Measurements from ENCODE around the gene TEF.
"Not testable (repeated sequence)": the region's sequence is repeated elsewhere in the genome, so short reads cannot be mapped to it uniquely, and the experiment has no call there.

TEF gene

DNA sequence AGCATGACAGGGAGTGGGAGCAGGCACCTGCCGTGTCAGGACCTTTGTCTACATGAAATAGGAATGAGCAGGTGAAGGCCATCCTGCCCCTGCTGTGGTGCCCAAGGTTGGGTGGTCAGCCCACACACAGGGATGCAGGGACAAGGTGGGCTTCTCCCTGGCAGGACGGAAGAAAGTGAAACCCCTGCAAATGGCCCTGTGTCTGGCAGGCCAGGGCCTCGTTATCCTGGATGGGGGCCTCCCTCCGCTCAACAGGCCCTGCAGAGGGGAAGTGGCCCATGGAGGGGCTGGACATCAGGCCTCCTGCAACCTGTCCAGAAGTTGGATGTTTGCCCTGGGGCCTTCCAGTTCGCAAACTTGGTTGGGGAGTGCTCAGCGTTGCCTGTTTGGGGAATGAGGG, 49.9 kb downstream of the TEF start:
- no peak overlapping the region for H2AFZ ChIP-seq (ENCODE audit: low read length)
- TF ChIP-seq, protein P1, sequence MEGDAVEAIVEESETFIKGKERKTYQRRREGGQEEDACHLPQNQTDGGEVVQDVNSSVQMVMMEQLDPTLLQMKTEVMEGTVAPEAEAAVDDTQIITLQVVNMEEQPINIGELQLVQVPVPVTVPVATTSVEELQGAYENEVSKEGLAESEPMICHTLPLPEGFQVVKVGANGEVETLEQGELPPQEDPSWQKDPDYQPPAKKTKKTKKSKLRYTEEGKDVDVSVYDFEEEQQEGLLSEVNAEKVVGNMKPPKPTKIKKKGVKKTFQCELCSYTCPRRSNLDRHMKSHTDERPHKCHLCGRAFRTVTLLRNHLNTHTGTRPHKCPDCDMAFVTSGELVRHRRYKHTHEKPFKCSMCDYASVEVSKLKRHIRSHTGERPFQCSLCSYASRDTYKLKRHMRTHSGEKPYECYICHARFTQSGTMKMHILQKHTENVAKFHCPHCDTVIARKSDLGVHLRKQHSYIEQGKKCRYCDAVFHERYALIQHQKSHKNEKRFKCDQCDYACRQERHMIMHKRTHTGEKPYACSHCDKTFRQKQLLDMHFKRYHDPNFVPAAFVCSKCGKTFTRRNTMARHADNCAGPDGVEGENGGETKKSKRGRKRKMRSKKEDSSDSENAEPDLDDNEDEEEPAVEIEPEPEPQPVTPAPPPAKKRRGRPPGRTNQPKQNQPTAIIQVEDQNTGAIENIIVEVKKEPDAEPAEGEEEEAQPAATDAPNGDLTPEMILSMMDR (conservative IDR thresholded peaks at IDR 0.05; ENCODE audit: low read length): no peak
- no peak for TF ChIP-seq EZH2phosphoT487 (IDR thresholded peaks at IDR 0.05; ENCODE audit: borderline replicate concordance)
- H3K27me3 ChIP-seq (ENCODE audit: insufficient read depth, low read length, poor library complexity, severe bottlenecking): no peaks in the 10 kb centered on the region
- no peak overlapping the region for H3K9ac ChIP-seq (ENCODE audit: low read depth, low read length, poor library complexity, severe bottlenecking)
- H3K9me3 ChIP-seq (ENCODE audit: insufficient read depth, low read depth, low read length): no peaks in the 10 kb centered on the region
- H3K4me2 ChIP-seq (ENCODE audit: low read depth, low read length, poor library complexity, severe bottlenecking): no peak overlapping the region
- H4K20me1 ChIP-seq (ENCODE audit: insufficient read depth, low read length, poor library complexity, severe bottlenecking): peaks cover 3% of the 10 kb centered on the region
- no peaks in the 10 kb centered on the region for H3F3A ChIP-seq (ENCODE audit: low read depth)
- H3K4me3 ChIP-seq (ENCODE audit: low read length, poor library complexity, severe bottlenecking): no peak overlapping the region
- peaks cover 14% of the 10 kb centered on the region; the same call in 1 of the 2 replicates for H3K79me2 ChIP-seq (ENCODE audit: insufficient read depth, low read length)
- H3K36me3 ChIP-seq (ENCODE audit: insufficient read depth, low read length): peaks cover 25% of the 10 kb centered on the region; the same call in 1 of the 2 replicates
- H3K4me1 ChIP-seq (ENCODE audit: insufficient read depth, low read length, poor library complexity, severe bottlenecking): no peaks in the 10 kb centered on the region
- H3K9me2 ChIP-seq (replicated peaks; ENCODE audit: low read depth, low read length): no peaks in the 10 kb centered on the region

GRCh38 chr22:41433480-41433879, 51.7 kb downstream of the TEF start:
- peaks cover 34% of the 10 kb centered on the region; the same call in 1 of the 2 replicates for H3K36me3 ChIP-seq (ENCODE audit: insufficient read depth, low read length)
- not testable (repeated sequence) for H3K4me1 ChIP-seq (ENCODE audit: insufficient read depth, low read length, poor library complexity, severe bottlenecking); H3F3A ChIP-seq (ENCODE audit: low read depth)

DNA sequence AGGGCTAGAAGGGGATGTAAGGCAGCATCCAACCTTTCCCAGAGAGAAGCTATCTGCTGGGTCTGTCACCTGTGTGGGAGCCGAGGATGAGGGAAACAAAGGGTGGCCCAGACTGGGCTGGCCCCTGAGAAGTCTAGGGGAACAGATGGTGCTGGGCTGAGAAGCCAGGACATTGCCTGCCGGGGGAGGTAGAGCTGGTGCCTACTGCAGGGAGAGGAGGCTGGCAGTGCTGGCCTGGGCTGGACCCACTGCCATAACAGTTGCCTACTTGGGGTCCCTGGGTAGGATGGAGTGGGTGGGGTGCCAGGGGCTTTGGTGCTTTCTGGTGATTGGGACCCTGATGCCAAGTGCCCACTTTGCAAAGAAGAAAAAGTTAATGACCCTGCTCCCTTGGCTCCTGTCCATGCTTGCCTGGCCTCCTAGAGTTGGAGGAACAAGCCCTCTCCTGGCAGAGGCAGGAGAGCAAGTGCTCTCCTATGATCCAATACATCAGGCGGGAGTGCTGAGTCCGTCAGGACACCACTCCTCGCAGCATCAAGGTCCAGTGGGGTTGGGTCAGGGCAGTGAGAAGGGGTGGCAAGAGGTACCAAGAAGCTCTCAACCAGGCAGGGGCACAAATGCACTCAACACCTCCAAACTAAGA, 52.7 kb downstream of the TEF start:
- Histone ChIP-seq H3K79me2 (ENCODE audit: insufficient read depth, low read length) (peaks cover 31% of the 10 kb centered on the region; the same call in 1 of the 2 replicates), H3K36me3 (ENCODE audit: insufficient read depth, low read length) (peaks cover 34% of the 10 kb centered on the region; the same call in 1 of the 2 replicates)
- not testable (repeated sequence) for H3K4me1 ChIP-seq (ENCODE audit: insufficient read depth, low read length, poor library complexity, severe bottlenecking); H4K20me1 ChIP-seq (ENCODE audit: insufficient read depth, low read length, poor library complexity, severe bottlenecking); H3K9me3 ChIP-seq (ENCODE audit: insufficient read depth, low read depth, low read length); H3K9ac ChIP-seq (ENCODE audit: low read depth, low read length, poor library complexity, severe bottlenecking); H3K4me3 ChIP-seq (ENCODE audit: low read length, poor library complexity, severe bottlenecking); H3K27me3 ChIP-seq (ENCODE audit: insufficient read depth, low read length, poor library complexity, severe bottlenecking); H3K4me2 ChIP-seq (ENCODE audit: low read depth, low read length, poor library complexity, severe bottlenecking); H2AFZ ChIP-seq (ENCODE audit: low read length); H3K9me2 ChIP-seq (replicated peaks; ENCODE audit: low read depth, low read length); H3F3A ChIP-seq (ENCODE audit: low read depth)

More at GRCh38 chr22:41433480-41433879, 51.7 kb downstream of the TEF start:
- H3K9me3 ChIP-seq (ENCODE audit: insufficient read depth, low read depth, low read length); H3K27me3 ChIP-seq (ENCODE audit: insufficient read depth, low read length, poor library complexity, severe bottlenecking); H3K4me2 ChIP-seq (ENCODE audit: low read depth, low read length, poor library complexity, severe bottlenecking); H3K9me2 ChIP-seq (replicated peaks; ENCODE audit: low read depth, low read length); H2AFZ ChIP-seq (ENCODE audit: low read length); H3K4me3 ChIP-seq (ENCODE audit: low read length, poor library complexity, severe bottlenecking); H3K9ac ChIP-seq (ENCODE audit: low read depth, low read length, poor library complexity, severe bottlenecking); H4K20me1 ChIP-seq (ENCODE audit: insufficient read depth, low read length, poor library complexity, severe bottlenecking): not testable (repeated sequence)
- peaks cover 25% of the 10 kb centered on the region; the same call in 1 of the 2 replicates for H3K79me2 ChIP-seq (ENCODE audit: insufficient read depth, low read length)

DNA sequence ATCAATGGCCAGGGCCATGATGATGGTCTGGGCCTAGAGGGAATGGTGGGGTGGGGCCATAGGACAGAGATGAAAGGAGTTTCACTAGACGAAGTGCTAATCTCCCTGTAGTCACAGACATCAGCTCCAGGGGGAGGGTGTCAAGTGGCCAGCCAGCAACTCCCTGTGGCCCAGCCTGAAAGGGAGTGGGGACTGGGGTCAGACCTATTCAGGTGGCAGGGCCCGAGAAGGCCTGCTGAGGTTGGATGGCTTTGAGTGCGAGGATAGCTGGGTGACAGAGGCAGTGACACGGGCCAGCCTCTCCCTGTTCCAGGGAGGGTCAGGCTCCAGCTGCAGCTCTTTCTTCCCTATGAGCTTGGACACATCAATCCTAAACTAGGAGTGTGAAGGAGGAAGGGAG, 53.8 kb downstream of the TEF start:
- Histone ChIP-seq H3K4me3 (ENCODE audit: low read length, poor library complexity, severe bottlenecking) (no peak overlapping the region), H4K20me1 (ENCODE audit: insufficient read depth, low read length, poor library complexity, severe bottlenecking) (peaks cover 9% of the 10 kb centered on the region), H3K9me3 (ENCODE audit: insufficient read depth, low read depth, low read length) (no peaks in the 10 kb centered on the region), H2AFZ (ENCODE audit: low read length) (no peak overlapping the region), H3K27me3 (ENCODE audit: insufficient read depth, low read length, poor library complexity, severe bottlenecking) (no peaks in the 10 kb centered on the region), H3K4me2 (ENCODE audit: low read depth, low read length, poor library complexity, severe bottlenecking) (no peak overlapping the region), H3K79me2 (ENCODE audit: insufficient read depth, low read length) (peaks cover 40% of the 10 kb centered on the region; the same call in 1 of the 2 replicates), H3K36me3 (ENCODE audit: insufficient read depth, low read length) (peaks cover 34% of the 10 kb centered on the region; the same call in 1 of the 2 replicates), H3K9me2 (replicated peaks; ENCODE audit: low read depth, low read length) (no peaks in the 10 kb centered on the region), H3K9ac (ENCODE audit: low read depth, low read length, poor library complexity, severe bottlenecking) (no peak overlapping the region), H3F3A (ENCODE audit: low read depth) (no peaks in the 10 kb centered on the region), H3K4me1 (ENCODE audit: insufficient read depth, low read length, poor library complexity, severe bottlenecking) (no peaks in the 10 kb centered on the region)
- TF ChIP-seq EZH2phosphoT487 (IDR thresholded peaks at IDR 0.05; ENCODE audit: borderline replicate concordance): no peak

All from Loucy (cell line).